Measurements from ENCODE around the gene ACTA2. TPM values are rescaled to one million over a fixed set of nuclear protein-coding genes. Genes with fewer than 3 reads are reported as not detected.

Gene ACTA2
- total RNA-seq, 1 donor from 2014 or later = 42.4 TPM

- TF ChIP-seq, protein P1, sequence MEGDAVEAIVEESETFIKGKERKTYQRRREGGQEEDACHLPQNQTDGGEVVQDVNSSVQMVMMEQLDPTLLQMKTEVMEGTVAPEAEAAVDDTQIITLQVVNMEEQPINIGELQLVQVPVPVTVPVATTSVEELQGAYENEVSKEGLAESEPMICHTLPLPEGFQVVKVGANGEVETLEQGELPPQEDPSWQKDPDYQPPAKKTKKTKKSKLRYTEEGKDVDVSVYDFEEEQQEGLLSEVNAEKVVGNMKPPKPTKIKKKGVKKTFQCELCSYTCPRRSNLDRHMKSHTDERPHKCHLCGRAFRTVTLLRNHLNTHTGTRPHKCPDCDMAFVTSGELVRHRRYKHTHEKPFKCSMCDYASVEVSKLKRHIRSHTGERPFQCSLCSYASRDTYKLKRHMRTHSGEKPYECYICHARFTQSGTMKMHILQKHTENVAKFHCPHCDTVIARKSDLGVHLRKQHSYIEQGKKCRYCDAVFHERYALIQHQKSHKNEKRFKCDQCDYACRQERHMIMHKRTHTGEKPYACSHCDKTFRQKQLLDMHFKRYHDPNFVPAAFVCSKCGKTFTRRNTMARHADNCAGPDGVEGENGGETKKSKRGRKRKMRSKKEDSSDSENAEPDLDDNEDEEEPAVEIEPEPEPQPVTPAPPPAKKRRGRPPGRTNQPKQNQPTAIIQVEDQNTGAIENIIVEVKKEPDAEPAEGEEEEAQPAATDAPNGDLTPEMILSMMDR (conservative IDR thresholded peaks at IDR 0.05; ENCODE audit: low read depth, low read length) = no peak
- DNase-seq (ENCODE audit: low read depth) = no peak
- H3K4me3 ChIP-seq (ENCODE audit: low read depth, low read length) = no peak overlapping the region
Measured at GRCh38 chr10:88957381-88957780, 4.8 kb upstream of the ACTA2 start.

DNA sequence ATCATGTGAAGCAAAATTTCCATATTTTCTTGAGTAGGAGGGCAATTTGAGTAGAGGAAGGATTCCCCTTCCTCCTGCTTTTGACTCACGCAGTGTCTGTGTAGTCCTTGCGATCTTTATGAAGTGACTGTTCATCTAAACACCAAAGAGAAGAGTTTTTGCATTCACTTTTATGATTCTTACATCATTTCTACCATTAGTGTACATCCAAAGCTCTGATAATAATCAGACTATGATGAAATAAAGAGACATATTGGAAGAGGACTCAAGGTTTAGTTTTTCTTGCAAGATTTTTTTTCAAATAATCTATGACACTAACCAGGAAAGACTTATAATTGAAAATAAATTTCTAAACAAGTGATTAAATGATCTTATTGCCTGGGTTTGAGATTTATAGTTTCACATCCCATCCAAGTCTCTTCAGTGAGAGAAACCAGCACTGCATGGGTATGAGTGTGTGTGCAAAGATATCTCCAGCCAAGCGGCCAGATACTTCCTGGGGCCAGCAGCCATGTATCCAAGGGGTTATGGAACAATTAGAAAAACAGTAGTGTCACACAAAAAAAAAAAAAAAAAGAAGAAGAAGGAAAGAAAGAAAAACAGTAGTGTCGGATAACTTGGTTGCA is 2.0 kb upstream of the ACTA2 start:
- TF ChIP-seq, protein P1 (conservative IDR thresholded peaks at IDR 0.05; ENCODE audit: low read depth, low read length) = no peak
- no peak for DNase-seq (ENCODE audit: low read depth)
- H3K4me3 ChIP-seq (ENCODE audit: low read depth, low read length) = no peak overlapping the region

DNA sequence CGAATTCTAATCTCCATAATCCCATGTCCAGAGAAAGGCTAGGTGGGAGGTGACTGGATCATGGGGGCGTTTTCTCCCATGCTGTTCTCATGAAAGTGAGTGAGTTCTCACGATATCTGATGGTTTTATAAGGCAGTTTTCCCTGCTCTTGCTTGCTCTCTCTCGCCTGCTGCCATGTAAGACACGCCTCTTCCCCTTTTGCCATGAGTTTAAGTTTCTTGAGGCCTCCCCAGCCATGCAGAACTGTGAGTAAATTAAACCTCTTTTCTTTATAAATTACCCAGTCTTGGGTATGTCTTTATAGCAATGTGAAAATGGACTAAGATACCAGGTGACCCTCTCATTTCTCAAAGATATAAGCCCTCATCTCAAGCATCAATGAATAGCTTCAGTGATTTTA is 1.1 kb upstream of the ACTA2 start:
- H3K4me3 ChIP-seq (ENCODE audit: low read depth, low read length) = no peak overlapping the region
- TF ChIP-seq, protein P1 (conservative IDR thresholded peaks at IDR 0.05; ENCODE audit: low read depth, low read length) = no peak
- DNase-seq (ENCODE audit: low read depth) = no peak

- H3K4me3 ChIP-seq (ENCODE audit: low read depth, low read length) = no peak overlapping the region
- DNase-seq (ENCODE audit: low read depth) = no peak
- TF ChIP-seq, protein P1 (conservative IDR thresholded peaks at IDR 0.05; ENCODE audit: low read depth, low read length) = no peak
Measured at GRCh38 chr10:88949912-88950837, 2.4 kb downstream of the ACTA2 start.

DNA sequence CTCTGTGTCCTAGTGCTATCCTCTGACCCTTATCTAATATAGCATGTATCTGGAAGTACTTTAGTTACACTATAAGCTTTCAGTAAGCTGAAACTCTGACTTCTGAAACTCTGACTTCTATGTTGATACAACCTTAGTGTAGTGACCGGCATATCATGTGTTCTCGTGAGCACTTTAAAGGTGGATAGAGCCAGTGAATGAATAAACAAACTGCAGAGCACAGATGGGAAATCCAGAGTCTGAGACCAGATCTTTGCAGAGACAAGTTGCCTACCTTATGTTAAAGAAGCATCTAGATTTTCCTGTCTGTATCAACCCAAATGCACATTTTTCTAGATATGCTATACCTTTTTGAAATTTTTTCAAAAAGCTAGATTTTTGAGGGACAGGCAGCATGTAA is 3.5 kb downstream of the ACTA2 start:
- TF ChIP-seq, protein P1 (conservative IDR thresholded peaks at IDR 0.05; ENCODE audit: low read depth, low read length) = no peak
- no peak for DNase-seq (ENCODE audit: low read depth)

DNA sequence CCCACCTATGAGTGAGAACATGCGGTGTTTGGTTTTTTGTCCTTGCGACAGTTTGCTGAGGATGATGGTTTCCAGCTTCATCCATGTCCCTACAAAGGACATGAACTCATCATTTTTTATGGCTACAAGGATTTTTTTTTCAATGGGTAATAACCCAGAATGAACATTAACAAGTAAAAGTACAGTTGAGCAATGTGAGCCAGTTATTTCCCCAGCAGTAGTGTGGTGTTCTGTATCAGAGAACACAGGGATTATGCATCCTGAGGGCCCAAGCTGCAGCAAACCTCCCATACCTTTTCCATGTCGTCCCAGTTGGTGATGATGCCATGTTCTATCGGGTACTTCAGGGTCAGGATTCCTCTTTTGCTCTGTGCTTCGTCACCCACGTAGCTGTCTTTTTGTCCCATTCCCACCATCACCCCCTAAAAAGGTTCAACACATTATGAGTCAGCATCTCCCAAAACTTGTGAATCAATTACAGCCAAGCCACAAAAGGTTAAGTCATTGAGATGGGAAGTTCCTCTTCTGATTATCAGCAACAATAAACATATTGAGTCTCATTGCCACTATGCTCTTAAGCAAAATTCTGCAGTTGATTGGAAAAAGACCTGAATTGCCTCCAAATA is 5.5 kb downstream of the ACTA2 start:
- DNase-seq (ENCODE audit: low read depth) = no peak

More for the DNA sequence above, 3.5 kb downstream of the ACTA2 start:
- H3K4me3 ChIP-seq (ENCODE audit: low read depth, low read length) = no peak overlapping the region

More for the DNA sequence above, 5.5 kb downstream of the ACTA2 start:
- no peak overlapping the region for H3K4me3 ChIP-seq (ENCODE audit: low read depth, low read length)
- TF ChIP-seq, protein P1 (conservative IDR thresholded peaks at IDR 0.05; ENCODE audit: low read depth, low read length) = no peak

Data from epithelial cell of proximal tubule (primary cell).